ENCODE results near the gene MEIS1. TPM values are rescaled to one million over a fixed set of nuclear protein-coding genes. Genes with fewer than 3 reads are reported as not detected.

Gene MEIS1
- total RNA-seq, 4 donors from 2014 or later, result 114 to 305 (median 181) TPM

DNA sequence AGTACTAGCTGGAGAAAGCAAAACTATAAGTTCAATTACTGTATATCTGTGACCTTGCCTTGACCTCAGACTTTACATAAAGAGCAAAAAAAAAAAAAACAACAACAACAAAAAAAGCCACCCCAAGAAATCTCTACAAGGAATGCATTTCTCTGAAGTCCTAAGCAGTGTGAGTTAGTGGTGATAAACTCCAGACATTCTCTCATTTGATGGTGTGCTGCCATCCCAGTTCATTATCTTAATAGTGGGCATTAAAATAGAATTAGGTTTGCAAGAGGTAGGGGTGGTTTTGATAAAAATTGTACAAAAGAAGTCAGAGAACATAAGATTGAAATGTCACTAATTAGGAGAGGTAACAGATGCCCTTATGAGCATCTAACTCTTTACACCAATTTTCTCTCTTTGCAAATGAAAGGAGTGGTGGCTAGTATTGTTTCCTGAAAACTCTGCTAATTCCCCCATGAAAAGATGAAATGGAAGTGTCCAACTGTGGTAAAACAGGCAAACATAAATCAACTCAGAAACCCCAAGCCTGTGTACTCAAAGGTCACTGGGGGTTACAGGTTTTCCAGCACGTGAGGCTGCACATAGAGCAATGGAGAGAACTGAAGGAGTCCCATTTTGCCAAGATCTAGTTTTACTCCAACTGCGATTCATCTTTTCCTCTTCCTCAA lies 131.9 kb downstream of the MEIS1 start:
- TF ChIP-seq POLR2AphosphoS5 (IDR thresholded peaks at IDR 0.05), result no peak
- no peak for TF ChIP-seq CTCF (IDR thresholded peaks at IDR 0.05)
- no peak for TF ChIP-seq POLR2A (IDR thresholded peaks at IDR 0.05)
- TF ChIP-seq EP300 (IDR thresholded peaks at IDR 0.05), result no peak
- no peaks in the 10 kb centered on the region for H3K27me3 ChIP-seq
- peak overlapping the region in 3 of 4 donors; percentile 34 to 95 (median 46) for H3K27ac ChIP-seq
- H3K4me3 ChIP-seq, result no peak overlapping the region
- 55 to 58% methylated on average over 2 of the region's 2 CpGs for WGBS, 2 donors (ENCODE audit: low coverage in 1 of 2)
- H3K36me3 ChIP-seq, result peaks cover 0 to 45% of the 10 kb centered on the region in 2 donors
- peaks cover 8 to 91% (median 34%) of the 10 kb centered on the region in 3 donors for H3K4me1 ChIP-seq
- H3K9me3 ChIP-seq, result no peaks in the 10 kb centered on the region
- ATAC-seq, result no peak

- Histone ChIP-seq H3K36me3 (peaks cover 0 to 49% of the 10 kb centered on the region in 2 donors), H3K27me3 (no peaks in the 10 kb centered on the region), H3K9me3 (no peaks in the 10 kb centered on the region), H3K4me3 (no peak overlapping the region), H3K4me1 (peaks cover 8 to 89% (median 32%) of the 10 kb centered on the region in 3 donors), H3K27ac (peak overlapping the region in 3 of 4 donors; percentile 34 to 95 (median 46))
- ATAC-seq, result no peak
- no peak for TF ChIP-seq POLR2A (IDR thresholded peaks at IDR 0.05)
- TF ChIP-seq POLR2AphosphoS5 (IDR thresholded peaks at IDR 0.05), result no peak
- TF ChIP-seq CTCF (IDR thresholded peaks at IDR 0.05), result no peak
- no peak for TF ChIP-seq EP300 (IDR thresholded peaks at IDR 0.05)
- 27 to 66% methylated on average over 2 of the region's 2 CpGs for WGBS, 2 donors (ENCODE audit: low coverage in 1 of 2)
Measured at GRCh38 chr2:66567729-66568128, 132.8 kb downstream of the MEIS1 start.

DNA sequence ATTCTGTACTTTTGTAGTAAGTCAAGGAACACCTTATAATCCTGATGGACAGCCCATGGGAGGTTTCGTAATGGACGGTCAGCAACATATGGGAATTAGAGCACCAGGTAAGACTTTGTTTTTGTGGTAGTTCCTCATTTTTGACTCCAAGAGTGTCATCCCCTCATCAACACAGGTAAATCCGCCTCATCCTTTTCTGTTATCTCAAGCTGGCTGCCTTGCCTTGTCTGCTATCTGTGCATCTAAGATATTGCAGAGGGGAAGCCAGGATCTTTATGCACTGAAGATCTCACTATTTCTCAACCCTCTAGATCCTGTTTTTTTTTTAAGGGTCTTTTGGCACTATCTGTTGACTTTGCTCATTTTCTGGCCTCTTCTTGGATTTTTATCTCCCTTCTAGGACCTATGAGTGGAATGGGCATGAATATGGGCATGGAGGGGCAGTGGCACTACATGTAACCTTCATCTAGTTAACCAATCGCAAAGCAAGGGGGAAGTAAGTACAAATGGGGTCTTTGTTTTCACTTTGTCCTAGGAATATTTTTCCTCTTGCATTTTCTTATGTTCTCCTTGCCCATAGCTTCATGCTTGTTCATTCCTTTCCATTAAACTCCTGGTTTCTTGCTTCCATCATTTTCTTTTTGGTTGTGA lies 133.8 kb downstream of the MEIS1 start:
- Histone ChIP-seq H3K9me3 (no peaks in the 10 kb centered on the region), H3K36me3 (peaks cover 0 to 49% of the 10 kb centered on the region in 2 donors), H3K4me1 (peaks cover 12 to 89% (median 28%) of the 10 kb centered on the region in 3 donors), H3K4me3 (no peak overlapping the region), H3K27ac (peak overlapping the region; percentile 11 to 95 (median 37)), H3K27me3 (no peaks in the 10 kb centered on the region)
- TF ChIP-seq POLR2A (IDR thresholded peaks at IDR 0.05), result no peak
- TF ChIP-seq CTCF (IDR thresholded peaks at IDR 0.05), result no peak
- TF ChIP-seq POLR2AphosphoS5 (IDR thresholded peaks at IDR 0.05), result no peak
- TF ChIP-seq EP300 (IDR thresholded peaks at IDR 0.05), result no peak
- 81 to 87% methylated on average over 3 to 4 of the region's 4 CpGs for WGBS, 2 donors (ENCODE audit: low coverage in 1 of 2)
- ATAC-seq, result no peak

GRCh38 chr2:66569321-66569851 lies 134.5 kb downstream of the MEIS1 start:
- WGBS, 2 donors (ENCODE audit: low coverage in 1 of 2), result 24 to 36% methylated on average over 4 of the region's 4 CpGs
- H3K27me3 ChIP-seq, result no peaks in the 10 kb centered on the region
- no peaks in the 10 kb centered on the region for H3K9me3 ChIP-seq
- no peak overlapping the region for H3K4me3 ChIP-seq
- H3K27ac ChIP-seq, result peak overlapping the region in 3 of 4 donors; percentile 10 to 95 (median 45)
- H3K4me1 ChIP-seq, result peaks cover 12 to 89% (median 23%) of the 10 kb centered on the region in 3 donors
- TF ChIP-seq EP300 (IDR thresholded peaks at IDR 0.05), result no peak
- TF ChIP-seq POLR2AphosphoS5 (IDR thresholded peaks at IDR 0.05), result peak; percentile 2
- no peak for ATAC-seq
- peaks cover 0 to 49% of the 10 kb centered on the region in 2 donors for H3K36me3 ChIP-seq

- Histone ChIP-seq H3K4me1 (peaks cover 12 to 89% (median 19%) of the 10 kb centered on the region in 3 donors), H3K4me3 (no peak overlapping the region), H3K36me3 (peaks cover 0 to 49% of the 10 kb centered on the region in 2 donors), H3K9me3 (no peaks in the 10 kb centered on the region), H3K27me3 (no peaks in the 10 kb centered on the region), H3K27ac (peak overlapping the region in 3 of 4 donors; percentile 10 to 95 (median 45))
- no peak for ATAC-seq
- TF ChIP-seq POLR2AphosphoS5 (IDR thresholded peaks at IDR 0.05) (no peak), CTCF (IDR thresholded peaks at IDR 0.05) (no peak), POLR2A (IDR thresholded peaks at IDR 0.05) (no peak), EP300 (IDR thresholded peaks at IDR 0.05) (no peak)
- 40 to 61% methylated on average over 2 of the region's 2 CpGs for WGBS, 2 donors (ENCODE audit: low coverage in 1 of 2)
Measured at GRCh38 chr2:66569974-66570373, 135.0 kb downstream of the MEIS1 start.

All from gastroesophageal sphincter (tissue), 4 donors.